GM18505 (cell line): ENCODE data around the gene BFSP2.

Source experiments
- ATAC-seq: cut with Tn5 transposase; IDR thresholded peaks from one replicate; pipeline ENCODE4 v1.9.1; 2021; ENCODE audit not compliant: unreplicated experiment
- POLR2A ChIP-seq: IDR thresholded peaks from 4 replicates; pipeline ENCODE4 v1.6.1; 2011; ENCODE audit warnings: borderline replicate concordance; ENCODE audit not compliant: insufficient read depth, insufficient read length; ENCODE audit errors: extremely low read depth

The BFSP2 gene

GRCh38 chr3:133393691-133394474 is 6.0 kb upstream of the BFSP2 start:
- no peak for TF ChIP-seq POLR2A
- ATAC-seq = no peak

- no peak for ATAC-seq
- no peak for TF ChIP-seq POLR2A
Measured at GRCh38 chr3:133394561-133395311, 5.1 kb upstream of the BFSP2 start.

- ATAC-seq = no peak
- no peak for TF ChIP-seq POLR2A
Measured at GRCh38 chr3:133396906-133397305, 3.0 kb upstream of the BFSP2 start.

- no peak for TF ChIP-seq POLR2A
- ATAC-seq = no peak
Measured at GRCh38 chr3:133401374-133402135, 1.7 kb downstream of the BFSP2 start.

- no peak for TF ChIP-seq POLR2A
Measured at GRCh38 chr3:133404920-133405319, 5.1 kb downstream of the BFSP2 start.

GRCh38 chr3:133408366-133408765 is 8.5 kb downstream of the BFSP2 start:
- no peak for TF ChIP-seq POLR2A
- no peak for ATAC-seq

More at GRCh38 chr3:133404920-133405319, 5.1 kb downstream of the BFSP2 start:
- ATAC-seq = no peak

- ATAC-seq = no peak
- TF ChIP-seq POLR2A = no peak
Measured at GRCh38 chr3:133408961-133409360, 9.1 kb downstream of the BFSP2 start.

- TF ChIP-seq POLR2A = no peak
- no peak for ATAC-seq
Measured at GRCh38 chr3:133410191-133410892, 10.5 kb downstream of the BFSP2 start.

GRCh38 chr3:133412183-133413132 is 12.6 kb downstream of the BFSP2 start:
- TF ChIP-seq POLR2A = no peak
- ATAC-seq = no peak

GRCh38 chr3:133413161-133414020 is 13.5 kb downstream of the BFSP2 start:
- no peak for ATAC-seq
- no peak for TF ChIP-seq POLR2A

- ATAC-seq = no peak
- no peak for TF ChIP-seq POLR2A
Measured at GRCh38 chr3:133414021-133414392, 14.2 kb downstream of the BFSP2 start.

GRCh38 chr3:133418361-133418760 is 18.5 kb downstream of the BFSP2 start:
- no peak for TF ChIP-seq POLR2A
- no peak for ATAC-seq
